H1 (cell line): ENCODE data around the gene CCNG2. TPM values are rescaled to one million over a fixed set of nuclear protein-coding genes. Genes with fewer than 3 reads are reported as not detected.

Experiments
- CTCF ChIA-PET: fragments of 300-600 bp; sonication (Branson Sonifier 250); formaldehyde crosslinking; loops from one replicate; lab custom pipeline; 2021; ENCODE audit not compliant: partially characterized antibody; lab: Charles Lee
- POLR2A ChIA-PET: fragments of 300-600 bp; sonication (Branson Sonifier 250); formaldehyde crosslinking; loops from one replicate; lab custom pipeline; 2021; ENCODE audit warnings: inconsistent platforms; ENCODE audit not compliant: partially characterized antibody; lab: Charles Lee
- DNase-seq, 2 experiments: peaks; one replicate each; pipeline versions ENCODE4 v3.0.0 to v3.0.0-alpha.2; 2010 to 2022; ENCODE audit warnings: low spot score in 2 of 2, low read depth in 1 of 2, mixed read lengths in 1 of 2
- FAIRE-seq: peaks from 2 replicates; lab custom pipeline; 2011; peaks lifted over from hg19 to GRCh38; lab: Jason Lieb, UNC
- H2AFZ ChIP-seq: 2 replicates; pipeline ENCODE4 v1.8.1; 2012; ENCODE audit warnings: low read length, inconsistent platforms
- H2AK5ac ChIP-seq: 2 replicates; pipeline ENCODE4 v1.6.1; 2013; ENCODE audit warnings: low read depth, low read length
- H2BK120ac ChIP-seq: replicated peaks from 2 replicates; pipeline ENCODE3; 2013; ENCODE audit warnings: low read depth, low read length, inconsistent platforms
- H2BK12ac ChIP-seq: 2 replicates; pipeline ENCODE4 v1.6.1; 2013; ENCODE audit warnings: low read depth, low read length
- H2BK15ac ChIP-seq: 2 replicates; pipeline ENCODE4 v1.6.1; 2013; ENCODE audit warnings: low read length
- H2BK20ac ChIP-seq: 2 replicates; pipeline ENCODE4 v1.6.1; 2013; ENCODE audit warnings: low read length
- H2BK5ac ChIP-seq: 2 replicates; pipeline ENCODE4 v1.6.1; 2013; ENCODE audit warnings: low read depth, low read length
- H3K14ac ChIP-seq: 2 replicates; pipeline ENCODE4 v1.6.1; 2013; ENCODE audit warnings: inconsistent platforms; ENCODE audit not compliant: insufficient read length
- H3K18ac ChIP-seq: 2 replicates; pipeline ENCODE4 v1.6.1; 2013; ENCODE audit warnings: low read length; ENCODE audit errors: extremely low read depth
- H3K23ac ChIP-seq: 2 replicates; pipeline ENCODE4 v1.6.1; 2013; ENCODE audit warnings: inconsistent platforms; ENCODE audit not compliant: insufficient read length
- H3K23me2 ChIP-seq: 2 replicates; pipeline ENCODE4 v1.6.1; 2013; ENCODE audit warnings: low read depth, low read length
- H3K27ac ChIP-seq: 2 replicates; pipeline ENCODE4 v1.6.1; 2011; ENCODE audit warnings: low read depth, low read length, inconsistent platforms
- H3K27me3 ChIP-seq, 4 experiments: replicated peaks in 1 of 4; 1 replicate in 1 of 4; 2 replicates in 3 of 4; pipeline versions ENCODE4 v1.6.1 to v1.8.1; 2011 to 2013; ENCODE audit warnings: low read length in 3 of 4, mild to moderate bottlenecking in 3 of 4, inconsistent platforms in 2 of 4, mixed read lengths in 2 of 4, moderate library complexity in 1 of 4; ENCODE audit not compliant: control insufficient read depth in 3 of 4, insufficient read depth in 3 of 4; ENCODE audit errors: extremely low read depth in 1 of 4
- H3K36me3 ChIP-seq, 4 experiments: 2 replicates each; pipeline versions ENCODE4 v1.6.1 to v1.8.1; 2011 to 2013; ENCODE audit warnings: mild to moderate bottlenecking in 4 of 4, low read length in 3 of 4, moderate library complexity in 2 of 4, control low read depth in 1 of 4, inconsistent platforms in 1 of 4; ENCODE audit not compliant: insufficient read depth in 4 of 4, control insufficient read depth in 2 of 4
- H3K4ac ChIP-seq: replicated peaks from 2 replicates; pipeline ENCODE3; 2013; ENCODE audit warnings: low read length, low read depth, mixed read lengths, inconsistent platforms; ENCODE audit not compliant: insufficient read length
- H3K4me1 ChIP-seq, 4 experiments: replicated peaks in 1 of 4; 1 replicate in 1 of 4; 2 replicates in 3 of 4; pipeline versions ENCODE4 v1.6.1 to v1.8.1; 2011 to 2013; ENCODE audit warnings: low read length in 3 of 4, inconsistent platforms in 2 of 4, mixed read lengths in 1 of 4; ENCODE audit not compliant: insufficient read depth in 4 of 4, control insufficient read depth in 3 of 4
- H3K4me2 ChIP-seq, 2 experiments: 2 replicates each; pipeline versions ENCODE4 v1.6.1 to v1.8.1; 2011 to 2013; ENCODE audit warnings: low read depth in 2 of 2, low read length in 2 of 2, control low read depth in 1 of 2, inconsistent platforms in 1 of 2, mild to moderate bottlenecking in 1 of 2; ENCODE audit not compliant: insufficient read depth in 1 of 2
- H3K4me3 ChIP-seq, 4 experiments: fragments of 200-600, 300-600 bp in 1 of 4; sonication (generic), shearing (Covaris generic), sonication (Bioruptor Twin) in 1 of 4; 2 replicates each; pipeline versions ENCODE4 v1.5.1 to v1.8.1; 2011 to 2016; ENCODE audit warnings: low read length in 4 of 4, low read depth in 3 of 4, control low read depth in 2 of 4, inconsistent platforms in 2 of 4, mild to moderate bottlenecking in 2 of 4, mixed read lengths in 1 of 4, moderate library complexity in 1 of 4; ENCODE audit not compliant: insufficient read depth in 2 of 4; ENCODE audit errors: extremely low read depth in 1 of 4
- H3K56ac ChIP-seq: replicated peaks from 2 replicates; pipeline ENCODE3; 2013; ENCODE audit warnings: low read depth, mild to moderate bottlenecking, mixed read lengths, low read length, inconsistent platforms; ENCODE audit not compliant: insufficient read length
- H3K79me1 ChIP-seq: 2 replicates; pipeline ENCODE4 v1.6.1; 2013; ENCODE audit warnings: low read depth, low read length, control low read depth
- H3K79me2 ChIP-seq, 2 experiments: 2 replicates each; pipeline versions ENCODE4 v1.6.1 to v1.8.1; 2012 to 2013; ENCODE audit warnings: low read length in 2 of 2, mild to moderate bottlenecking in 2 of 2, inconsistent platforms in 1 of 2; ENCODE audit not compliant: insufficient read depth in 2 of 2, control insufficient read depth in 1 of 2
- H3K9ac ChIP-seq, 4 experiments: replicated peaks in 1 of 4; 1 replicate in 1 of 4; 2 replicates in 3 of 4; pipeline versions ENCODE4 v1.6.1 to v1.8.1; 2011 to 2013; ENCODE audit warnings: low read depth in 3 of 4, low read length in 3 of 4, control low read depth in 2 of 4, mild to moderate bottlenecking in 2 of 4, moderate library complexity in 2 of 4, inconsistent platforms in 1 of 4; ENCODE audit errors: extremely low read depth in 1 of 4
- H3K9me3 ChIP-seq, 2 experiments: 2 replicates each; pipeline versions ENCODE4 v1.6.1 to v1.8.1; 2012 to 2013; ENCODE audit warnings: mild to moderate bottlenecking in 2 of 2, moderate library complexity in 2 of 2, control low read depth in 1 of 2, inconsistent platforms in 1 of 2, low read depth in 1 of 2, low read length in 1 of 2, mixed read lengths in 1 of 2; ENCODE audit not compliant: insufficient read depth in 2 of 2
- H4K20me1 ChIP-seq, 2 experiments: replicated peaks in 1 of 2; 2 replicates each; pipeline versions ENCODE3 to v1.8.1; 2011 to 2013; ENCODE audit warnings: inconsistent platforms in 2 of 2, low read length in 2 of 2, mild to moderate bottlenecking in 1 of 2; ENCODE audit not compliant: insufficient read depth in 2 of 2, control insufficient read depth in 1 of 2
- H4K5ac ChIP-seq: 2 replicates; pipeline ENCODE4 v1.6.1; 2013; ENCODE audit warnings: low read length, low read depth, mixed read lengths, inconsistent platforms; ENCODE audit not compliant: insufficient read length
- H4K8ac ChIP-seq: 2 replicates; pipeline ENCODE4 v1.8.0; 2013; ENCODE audit warnings: mild to moderate bottlenecking, moderate library complexity, low read length, inconsistent platforms; ENCODE audit not compliant: insufficient read depth; ENCODE audit errors: extremely low read depth
- H4K91ac ChIP-seq: replicated peaks from 2 replicates; pipeline ENCODE3; 2013; ENCODE audit warnings: low read length, mixed read lengths, inconsistent platforms; ENCODE audit not compliant: insufficient read length
- CBX5 ChIP-seq: fragments of 300-800, 300-1000 bp; sonication (generic); IDR thresholded peaks from 2 replicates; pipeline ENCODE4 v1.7.1; 2016; ENCODE audit warnings: antibody characterized with exemption, low read length, low read depth
- CREB1 ChIP-seq: IDR thresholded peaks from 2 replicates; pipeline ENCODE4 v1.6.1; 2012; ENCODE audit warnings: inconsistent platforms
- NRF1 ChIP-seq: IDR thresholded peaks from 2 replicates; pipeline ENCODE4 v1.6.1; 2011; ENCODE audit warnings: mild to moderate bottlenecking, low read depth, low read length, improper control_type of control experiment
- POLR2A ChIP-seq, 2 experiments: IDR thresholded peaks; 1 replicate in 1 of 2; 2 replicates in 1 of 2; pipeline ENCODE4 v1.6.1; 2011; ENCODE audit warnings: low read depth in 2 of 2, low read length in 2 of 2, mild to moderate bottlenecking in 2 of 2; ENCODE audit errors: control extremely low read depth in 1 of 2
- TCF12 ChIP-seq: IDR thresholded peaks from 2 replicates; pipeline ENCODE4 v1.6.1; 2011; ENCODE audit warnings: low read depth, mild to moderate bottlenecking, low read length
- WGBS, 2 experiments: shearing (Covaris generic) in 1 of 2; methylation state at CpG; one replicate each; pipeline versions ENCODE4 v1.1.6 to v1.1.7; 2013 to 2015; ENCODE audit warnings: low lambda C conversion rate in 2 of 2, mixed read lengths in 2 of 2, inconsistent platforms in 1 of 2, low coverage in 1 of 2, missing lambda C conversion rate in 1 of 2; ENCODE audit not compliant: insufficient replicate concordance in 2 of 2, insufficient coverage in 1 of 2, insufficient read length in 1 of 2; ENCODE audit errors: extremely low coverage in 1 of 2, missing lambda C conversion rate in 1 of 2; 5-methylcytosine and 5-hydroxymethylcytosine counted together
- polyA plus RNA-seq, 7 experiments: library from polyadenylated mRNA; depleted of rRNA in 3 of 7; stranded (reverse) in 5 of 7; unstranded in 2 of 7; fragments of >200 nt in 5 of 7; fragments of 200-250 nt in 2 of 7; gene quantifications; 1 replicate in 5 of 7; 2 replicates in 1 of 7; 4 replicates in 1 of 7; pipeline versions ENCODE4 v1.2.1 to v1.2.3, GENCODE V29; 2011 to 2013; ENCODE audit warnings: missing spikeins in 2 of 7, mixed read lengths in 2 of 7
- total RNA-seq: library from RNA; stranded (reverse); fragmentation: NEBNext Ultra II Directional; extraction: Animal tissue kit (Norgen Biotek cat#: 25700); gene quantifications from 2 replicates; pipeline ENCODE4 v1.2.1, GENCODE V29; 2021

The CCNG2 gene
- total and polyA plus RNA-seq, 2 of the 8 experiments (the other 6 are each of a cell fraction or from before 2014, with no cell fraction given), result 3.5 to 13.9 TPM

DNA sequence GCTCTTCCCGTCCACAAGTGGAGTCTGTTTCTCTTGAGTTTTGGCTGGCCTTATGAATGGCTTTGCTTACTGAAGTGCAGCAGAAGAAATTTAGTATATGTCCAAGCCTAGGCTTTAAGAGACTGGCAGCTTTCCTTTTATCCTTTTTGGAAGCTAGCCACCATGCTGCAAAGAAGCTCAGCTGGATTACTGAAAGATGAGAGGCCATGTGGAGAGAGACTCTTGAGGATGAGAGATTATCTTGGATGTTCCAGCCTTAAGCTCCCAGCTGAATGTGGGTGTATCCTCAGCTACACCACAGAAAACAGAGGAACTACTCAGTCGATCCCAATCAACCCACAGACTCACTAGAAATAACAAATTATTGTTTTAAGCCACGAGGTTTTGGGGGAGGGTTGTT, 12.5 kb downstream of the CCNG2 start:
- TF ChIP-seq CBX5 (no peak), POLR2A (IDR thresholded peaks at IDR 0.05; ENCODE audit: control extremely low read depth in 1 of 2, low read depth in 2 of 2, low read length in 2 of 2) (no peak), TCF12 (no peak), NRF1 (no peak), CREB1 (no peak)
- ChIA-PET POLR2A (interaction anchor here (1.0 kb wide), 1 partner anchor 14 kb away, joined by 3 read pairs; no protein-coding TSS in a partner anchor), CTCF (interaction anchor here (0.8 to 2.0 kb wide), 3 partner anchors 10 to 34 kb away, joined by 3 to 6 read pairs (median 3); no protein-coding TSS in a partner anchor)
- Histone ChIP-seq H2AFZ (no peak overlapping the region), H4K5ac (no peak overlapping the region), H3K18ac (no peak overlapping the region), H3K79me2 (no peaks in the 10 kb centered on the region), H3K4me3 (no peak overlapping the region), H3K79me1 (no peaks in the 10 kb centered on the region), H2AK5ac (no peak overlapping the region), H3K23ac (no peak overlapping the region), H3K23me2 (no peaks in the 10 kb centered on the region), H3K36me3 (peaks cover 2 to 51% (median 9%) of the 10 kb centered on the region in 4 experiments; a peak in 7 of 8 replicates), H3K56ac (no peak overlapping the region), H4K20me1 (peaks cover 0 to 1% of the 10 kb centered on the region in 2 experiments), H3K4me1 (no peaks in the 10 kb centered on the region), H4K8ac (no peak overlapping the region), H3K14ac (no peak overlapping the region), H2BK20ac (no peak overlapping the region), H3K9me3 (no peaks in the 10 kb centered on the region), H2BK15ac (no peak overlapping the region), H3K27me3 (peaks cover 6 to 14% (median 12%) of the 10 kb centered on the region in 4 experiments), H3K4ac (no peak overlapping the region), H2BK12ac (no peak overlapping the region), H3K27ac (no peak overlapping the region), H2BK120ac (no peak overlapping the region), H4K91ac (no peak overlapping the region), H2BK5ac (no peak overlapping the region), H3K9ac (no peak overlapping the region), H3K4me2 (no peak overlapping the region)
- 76% methylated on average over 3 of the region's 3 CpGs; no CpG with 5 or more reads in 1 of the 2 experiments for WGBS, 2 experiments
- no peak for FAIRE-seq
- DNase-seq, result no peak
